NCI-H2107 (cell line): ENCODE data around the gene PI16.

Source experiments
- DNase-seq: peaks from one replicate; lab custom pipeline; 2025; lab: John Stamatoyannopoulos, UW

Gene PI16, protein sequence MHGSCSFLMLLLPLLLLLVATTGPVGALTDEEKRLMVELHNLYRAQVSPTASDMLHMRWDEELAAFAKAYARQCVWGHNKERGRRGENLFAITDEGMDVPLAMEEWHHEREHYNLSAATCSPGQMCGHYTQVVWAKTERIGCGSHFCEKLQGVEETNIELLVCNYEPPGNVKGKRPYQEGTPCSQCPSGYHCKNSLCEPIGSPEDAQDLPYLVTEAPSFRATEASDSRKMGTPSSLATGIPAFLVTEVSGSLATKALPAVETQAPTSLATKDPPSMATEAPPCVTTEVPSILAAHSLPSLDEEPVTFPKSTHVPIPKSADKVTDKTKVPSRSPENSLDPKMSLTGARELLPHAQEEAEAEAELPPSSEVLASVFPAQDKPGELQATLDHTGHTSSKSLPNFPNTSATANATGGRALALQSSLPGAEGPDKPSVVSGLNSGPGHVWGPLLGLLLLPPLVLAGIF

DNA sequence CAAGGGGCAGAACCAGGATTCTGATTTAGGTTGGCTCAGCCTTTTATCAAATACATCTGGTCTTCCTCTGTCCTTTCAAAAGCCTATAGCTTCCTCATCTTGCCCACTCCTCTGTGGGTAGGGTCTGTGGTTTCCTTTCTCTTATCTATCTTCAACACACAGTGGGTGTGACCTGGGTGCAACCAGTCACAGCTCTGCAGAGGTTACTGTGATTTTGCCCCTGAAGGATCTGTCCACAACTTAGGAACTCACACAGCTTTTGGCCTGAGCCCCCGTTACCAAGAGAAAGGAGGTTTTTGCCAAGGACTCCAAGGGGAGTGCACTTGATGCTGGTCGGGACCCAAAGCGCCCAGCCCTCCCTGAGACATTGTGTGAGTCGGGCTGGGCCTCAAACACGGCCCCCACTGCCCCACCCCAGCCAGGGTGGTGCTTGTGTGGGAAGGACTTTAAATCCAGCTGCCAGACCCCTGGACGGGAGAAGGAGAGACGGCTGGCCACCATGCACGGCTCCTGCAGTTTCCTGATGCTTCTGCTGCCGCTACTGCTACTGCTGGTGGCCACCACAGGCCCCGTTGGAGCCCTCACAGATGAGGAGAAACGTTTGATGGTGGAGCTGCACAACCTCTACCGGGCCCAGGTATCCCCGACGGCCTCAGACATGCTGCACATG, at the start of gene PI16:
PI16 (plus strand) TSS at position 477 of the 670 bp plus-strand sequence; CDS start at position 500, 23 bp downstream.
- DNase-seq, result no peak

DNA sequence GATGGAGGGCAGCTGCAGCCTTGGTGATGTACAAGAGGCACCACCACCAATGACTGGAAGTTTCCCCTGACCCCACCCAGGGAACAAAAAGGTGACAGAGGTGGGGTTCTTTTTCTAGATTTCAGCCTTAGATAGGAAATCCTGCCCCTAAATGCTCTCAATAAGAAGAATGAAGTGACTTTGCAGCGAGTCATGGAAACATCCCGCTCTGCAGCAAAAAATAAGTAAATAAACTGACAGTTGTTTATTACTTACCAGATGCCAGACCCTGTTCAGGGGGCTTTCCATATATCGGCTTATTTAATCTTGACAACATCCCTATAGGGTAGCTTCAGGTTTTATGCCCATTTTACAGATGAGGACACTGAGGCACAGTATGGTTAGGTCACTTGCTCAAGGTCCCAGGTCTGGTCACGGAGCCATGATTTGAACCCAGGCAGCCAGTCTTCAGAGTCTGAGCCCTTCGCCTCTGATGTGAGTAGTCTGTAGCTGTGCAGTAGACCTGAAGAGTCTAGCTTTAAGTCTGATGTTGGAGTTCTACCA, 49.6 kb upstream of the PI16 start:
- DNase-seq, result no peak

DNA sequence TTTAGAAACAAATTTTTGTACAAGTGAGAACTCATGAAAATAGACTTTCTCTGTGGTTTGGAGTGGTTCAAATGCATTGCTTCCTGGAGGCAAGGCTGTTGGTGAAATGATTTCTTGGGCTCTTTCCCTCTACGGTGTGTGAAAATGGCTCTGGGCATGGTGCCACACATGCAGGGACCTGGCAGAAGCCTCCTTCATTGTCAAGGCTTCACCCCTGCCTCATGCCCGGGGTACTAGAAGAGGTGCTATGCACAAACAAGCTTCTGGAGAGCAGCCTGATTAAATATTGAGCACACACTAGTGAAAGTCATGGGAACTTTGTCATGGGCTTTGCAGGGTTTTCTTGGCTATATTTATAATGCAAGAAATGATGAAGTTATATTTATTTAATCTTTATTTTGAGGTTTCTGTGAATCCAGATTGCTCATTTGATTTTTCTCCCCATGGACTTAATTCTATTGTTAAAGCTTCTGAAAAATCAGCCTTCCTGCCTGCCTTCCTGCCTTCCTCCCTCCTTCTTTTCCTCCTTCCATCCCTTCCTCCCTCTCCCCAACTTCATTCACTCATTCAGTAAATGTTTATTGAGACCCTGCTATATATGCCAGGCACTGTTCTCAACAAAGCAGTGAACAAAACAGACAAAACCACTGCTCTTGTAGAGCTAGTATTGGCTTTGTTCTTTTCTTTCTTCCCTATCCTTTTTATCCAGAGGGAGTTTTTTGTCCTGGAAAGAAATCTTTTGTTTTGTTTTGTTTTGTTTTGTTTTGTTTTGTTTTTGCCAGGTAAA, 47.8 kb upstream of the PI16 start:
- DNase-seq, result no peak

DNA sequence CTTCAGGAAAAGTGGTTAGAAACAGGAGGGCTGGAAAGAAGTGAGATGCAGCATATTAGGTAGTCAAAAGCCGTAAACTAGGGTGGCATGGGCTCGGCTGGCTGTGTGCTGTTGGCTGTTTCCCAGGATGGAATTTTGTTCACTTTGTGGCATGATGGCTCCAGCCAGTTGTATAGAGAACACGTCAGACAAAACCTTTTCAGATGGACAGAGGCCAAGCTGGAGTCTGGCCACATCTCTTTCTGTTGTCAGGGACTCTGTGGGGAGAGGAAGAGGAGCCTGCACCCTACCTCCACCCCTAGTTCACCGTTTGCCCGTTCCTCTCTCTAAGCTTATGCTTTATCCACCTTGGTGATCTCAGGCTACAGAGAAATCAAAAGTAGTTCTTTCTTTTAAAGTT, 46.8 kb upstream of the PI16 start:
- no peak for DNase-seq

DNA sequence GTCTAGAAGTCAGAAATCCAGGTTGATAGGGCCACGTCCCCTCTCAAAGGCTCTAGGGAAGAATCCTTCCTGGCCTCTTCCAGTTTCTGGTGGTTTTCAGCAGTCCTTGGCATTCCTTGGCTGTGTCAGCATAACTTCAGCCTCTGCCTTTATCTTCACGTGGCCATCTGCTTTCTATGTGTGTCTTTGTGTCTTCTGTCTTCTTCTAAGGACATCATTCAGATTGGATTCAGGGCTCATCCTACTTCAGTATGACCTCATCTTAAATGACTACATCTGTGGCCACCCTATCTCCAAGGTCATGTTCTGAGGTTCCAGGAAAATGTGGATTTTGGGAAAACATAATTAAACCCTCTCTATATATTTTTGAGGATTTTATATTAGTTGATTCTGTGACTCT, 45.8 kb upstream of the PI16 start:
- no peak for DNase-seq

DNA sequence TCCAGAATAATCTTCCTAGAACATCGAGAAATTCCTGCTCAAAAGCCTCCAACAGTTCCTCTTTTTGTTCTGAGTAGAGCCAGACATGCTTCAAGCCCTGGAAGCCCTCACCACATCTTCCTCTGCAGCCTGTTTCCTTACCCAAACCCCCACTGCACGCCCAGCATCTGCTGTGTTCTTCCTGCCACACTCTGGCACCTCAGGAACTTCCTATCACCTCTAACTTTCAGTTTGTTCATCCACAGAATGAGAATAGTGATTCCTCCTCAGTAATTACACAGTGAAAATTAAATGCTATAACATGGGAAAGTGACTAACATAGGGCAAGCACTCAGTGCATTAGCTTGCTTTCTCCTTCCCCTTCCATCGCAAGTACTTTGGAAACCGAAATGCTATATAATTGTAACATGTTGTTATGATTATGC, 42.5 kb upstream of the PI16 start:
- DNase-seq, result no peak

DNA sequence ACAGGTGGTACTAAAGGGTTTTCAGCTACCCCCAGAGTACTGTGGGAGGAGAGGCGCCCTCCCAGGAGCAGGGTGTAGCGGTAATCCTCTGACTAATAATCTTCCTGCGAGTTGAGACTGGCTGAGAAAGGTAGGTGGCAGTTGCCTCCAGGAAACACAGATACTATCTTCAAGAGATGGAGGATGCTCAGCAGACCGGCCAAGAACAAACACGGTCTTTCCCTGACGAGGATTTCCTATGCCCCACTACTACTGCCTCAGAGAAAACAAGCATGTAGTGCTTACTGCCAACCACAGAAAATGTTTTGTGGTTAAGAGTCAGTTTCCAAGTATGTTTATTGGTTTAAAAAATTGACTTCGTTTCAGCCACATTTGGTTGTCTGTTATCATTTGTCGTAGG, 42.0 kb upstream of the PI16 start:
- DNase-seq, result no peak

DNA sequence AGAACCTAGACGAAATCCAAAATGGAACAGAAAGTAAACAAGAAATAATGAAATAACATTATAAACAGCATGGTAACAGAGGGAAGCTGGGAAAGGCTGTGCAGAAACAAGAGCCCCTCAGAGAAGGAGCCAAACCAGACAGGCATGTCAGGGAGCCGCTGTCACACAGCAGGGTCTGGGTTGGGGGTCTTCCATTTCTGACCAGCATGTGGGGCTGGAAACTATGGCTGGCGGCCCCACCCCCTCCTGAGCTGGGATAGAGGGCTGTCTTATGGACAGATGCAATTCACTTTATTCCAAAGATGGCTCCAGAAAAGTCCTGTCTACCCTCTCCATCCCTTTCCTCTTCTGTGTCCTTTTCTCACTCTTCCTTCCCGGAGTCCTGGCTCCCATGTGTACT, 41.5 kb upstream of the PI16 start:
- no peak for DNase-seq

DNA sequence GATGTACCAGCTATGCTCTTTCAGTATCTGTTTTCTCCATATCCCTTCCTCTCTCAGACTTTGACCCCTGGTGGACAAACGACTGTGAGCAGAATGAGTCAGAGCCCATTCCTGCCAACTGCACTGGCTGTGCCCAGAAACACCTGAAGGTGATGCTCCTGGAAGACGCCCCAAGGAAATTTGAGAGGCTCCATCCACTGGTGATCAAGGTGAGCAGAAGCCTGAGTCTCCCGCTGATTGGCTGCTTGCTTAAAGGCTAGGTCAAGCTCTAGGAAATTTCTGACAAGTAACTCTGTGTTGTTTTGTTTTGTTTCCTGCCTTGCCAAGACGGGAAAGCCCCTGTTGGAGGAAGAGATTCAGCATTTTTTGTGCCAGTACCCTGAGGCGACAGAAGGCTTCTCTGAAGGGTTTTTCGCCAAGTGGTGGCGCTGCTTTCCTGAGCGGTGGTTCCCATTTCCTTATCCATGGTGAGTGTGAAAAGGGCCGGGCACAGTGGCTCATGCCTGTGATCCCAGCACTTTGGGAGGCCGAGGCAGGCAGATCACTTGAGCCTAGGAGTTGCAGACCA, 40.2 kb upstream of the PI16 start:
- DNase-seq, result no peak

DNA sequence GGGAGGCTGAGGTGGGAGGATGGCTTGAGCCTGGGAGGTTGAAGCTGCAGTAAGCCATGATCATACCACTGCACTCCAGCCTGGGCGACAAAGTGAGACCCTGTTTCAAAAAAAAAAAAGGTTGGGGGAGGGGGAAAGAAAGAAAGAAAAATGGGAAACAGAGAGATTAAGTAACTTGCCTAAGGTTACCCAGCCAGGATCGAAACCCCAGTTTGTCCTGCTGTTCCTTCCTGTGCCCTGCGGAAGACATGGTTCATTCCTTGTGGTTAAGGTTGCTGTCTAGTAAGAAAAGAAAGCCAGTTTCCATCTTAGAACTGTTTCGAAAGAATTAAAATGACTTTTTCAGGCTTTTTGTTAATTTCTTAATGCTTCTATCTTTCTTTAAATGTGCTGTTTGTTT, 38.9 kb upstream of the PI16 start:
- DNase-seq, result no peak

DNA sequence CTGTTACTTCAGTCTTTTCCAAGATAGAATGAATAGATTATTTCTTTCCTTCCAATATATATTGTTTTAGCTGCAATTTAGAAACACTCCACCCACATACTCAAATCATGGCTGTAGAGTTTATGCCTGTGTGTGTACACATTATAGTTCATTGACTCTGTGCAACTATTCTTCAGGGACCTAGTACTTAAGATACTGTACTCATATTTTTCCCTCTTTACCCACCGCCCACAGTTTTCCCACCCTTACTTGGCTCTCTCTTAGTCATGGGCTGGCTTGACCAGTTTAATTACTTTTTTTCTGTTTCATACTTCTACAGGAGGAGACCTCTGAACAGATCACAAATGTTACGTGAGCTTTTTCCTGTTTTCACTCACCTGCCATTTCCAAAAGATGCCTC, 38.4 kb upstream of the PI16 start:
- DNase-seq, result no peak

DNA sequence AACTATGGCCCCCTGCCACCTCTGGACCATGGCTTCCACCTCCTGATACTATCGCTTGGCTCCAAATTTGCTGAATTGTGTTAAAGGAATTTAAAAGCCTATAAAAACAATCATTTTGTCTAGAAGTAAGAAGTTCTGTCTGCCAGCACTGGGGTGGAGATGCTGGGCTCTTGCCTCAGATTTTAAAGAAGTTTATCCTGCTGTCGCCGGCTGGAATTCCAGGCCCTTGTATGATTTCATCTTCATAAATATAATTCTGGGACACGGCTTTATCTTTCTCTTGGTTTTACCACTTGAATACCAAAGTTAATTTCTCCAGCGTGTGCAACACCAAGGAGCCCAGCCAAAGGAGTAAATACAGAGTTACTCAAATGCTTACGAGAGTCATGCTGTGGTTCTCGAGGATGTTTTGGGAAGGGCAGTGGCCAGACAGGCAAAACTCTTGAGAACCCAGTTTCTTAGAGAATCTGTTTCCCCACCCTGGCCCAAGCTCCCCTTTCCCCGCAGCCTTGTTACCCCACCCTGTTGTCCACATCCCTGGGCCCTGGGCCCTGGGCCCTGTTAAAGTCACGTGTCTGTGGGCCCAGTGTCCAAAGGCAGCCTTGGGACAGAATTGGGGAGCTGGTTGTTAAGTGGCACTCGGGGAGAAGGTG, 36.9 kb upstream of the PI16 start:
- no peak for DNase-seq

DNA sequence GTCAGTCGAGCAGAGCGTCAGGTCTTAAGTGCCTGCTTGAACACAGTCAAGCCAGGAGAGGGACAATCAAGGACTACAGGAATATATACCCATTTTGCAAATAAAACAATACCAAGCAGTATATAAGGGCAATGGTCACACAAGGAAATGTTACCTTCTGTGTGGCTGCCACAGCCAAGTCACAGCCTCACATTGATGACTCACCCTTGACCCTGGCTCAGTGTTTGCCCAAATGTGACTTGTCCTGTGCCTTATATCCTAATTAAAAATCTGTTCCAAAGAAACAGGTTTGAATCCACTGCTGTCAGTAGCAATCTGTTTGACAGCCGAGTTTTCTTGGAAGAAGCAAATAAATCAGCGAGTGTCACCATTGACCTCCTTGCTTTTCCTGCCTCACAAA, 34.5 kb upstream of the PI16 start:
- no peak for DNase-seq

DNA sequence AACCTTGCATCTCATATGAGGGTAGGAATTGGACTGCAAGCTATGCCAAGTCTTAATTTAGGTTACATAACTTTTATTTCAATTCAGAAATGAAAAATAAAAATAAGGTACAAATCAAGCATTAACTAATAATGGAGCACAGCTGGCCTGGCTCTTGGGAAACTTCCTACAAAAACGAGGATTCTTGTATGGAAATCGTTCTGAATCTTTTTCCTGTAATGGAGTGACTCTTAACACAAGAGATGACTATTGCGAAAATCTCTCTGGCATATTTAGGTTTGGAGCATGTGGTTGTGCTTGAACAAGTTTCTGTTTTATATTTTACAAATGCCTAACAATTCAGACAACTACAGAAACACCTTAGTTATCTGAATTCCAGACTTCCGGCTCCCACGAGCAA, 34.0 kb upstream of the PI16 start:
- DNase-seq, result no peak

DNA sequence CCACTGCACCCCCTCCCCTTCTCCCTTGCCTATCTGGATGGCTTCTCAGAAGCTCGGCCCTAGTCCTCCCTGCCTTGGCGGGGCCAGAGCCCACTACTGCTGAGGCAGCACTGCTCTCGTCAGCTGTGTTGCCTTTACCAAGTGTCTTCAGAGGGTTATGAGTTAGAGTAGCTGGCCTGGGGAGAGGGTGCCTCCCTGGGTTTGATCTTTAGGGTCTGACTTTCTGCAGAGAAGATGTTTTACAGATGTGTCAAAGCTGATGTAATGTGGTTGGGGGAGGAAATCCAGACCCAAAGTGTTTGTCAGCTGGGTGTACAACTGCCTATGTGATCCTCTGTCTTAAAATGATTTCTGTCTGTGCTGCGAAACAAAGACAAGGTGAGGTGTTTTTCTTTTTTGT, 30.4 kb upstream of the PI16 start:
- DNase-seq, result no peak

DNA sequence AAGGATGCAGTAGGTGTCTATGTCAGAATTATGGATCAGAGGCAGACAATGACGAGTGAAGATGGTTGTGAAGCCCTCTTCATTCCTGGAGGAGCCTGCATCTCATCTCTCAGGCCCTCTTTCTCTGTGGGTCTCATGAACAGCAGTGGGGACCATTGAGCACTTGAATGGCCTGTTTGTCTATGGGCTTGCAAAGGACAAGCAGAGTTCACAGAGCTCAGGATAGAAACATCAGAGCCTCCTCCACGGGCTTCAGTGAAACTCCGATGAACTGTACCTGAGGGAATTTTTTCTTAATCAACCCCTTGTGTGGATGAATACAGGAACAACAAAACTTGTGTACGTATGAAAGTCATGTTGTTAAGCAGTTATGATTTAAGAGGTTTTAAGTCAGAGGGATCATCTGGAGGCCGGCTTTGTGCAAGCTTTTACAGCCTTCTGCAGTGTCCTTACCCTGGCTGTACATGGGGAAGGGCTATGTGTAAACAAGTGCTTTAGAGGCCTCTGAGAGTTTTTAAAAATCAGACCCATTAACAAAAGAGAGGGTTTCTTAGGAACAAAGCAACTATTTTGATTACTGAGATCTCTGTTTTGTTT, 29.7 kb upstream of the PI16 start:
- no peak for DNase-seq

DNA sequence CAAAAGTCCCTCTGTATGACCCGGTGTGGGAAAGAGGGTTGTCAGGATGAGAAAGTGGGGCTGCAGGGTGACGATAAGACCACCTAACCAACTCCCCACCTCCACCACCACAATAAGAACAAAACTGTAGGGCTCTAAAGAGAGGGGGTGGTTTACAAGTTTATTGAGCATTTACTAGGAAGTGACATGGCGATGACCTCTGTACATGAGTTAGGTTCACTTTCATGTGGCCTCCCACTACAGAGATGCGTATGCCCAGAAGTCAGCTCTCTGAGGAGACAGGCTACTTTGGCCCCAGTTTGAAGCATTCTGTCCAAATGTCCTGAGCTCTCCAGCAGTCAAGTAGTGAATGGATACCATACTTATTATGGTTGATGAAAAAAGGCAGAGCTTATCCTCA, 28.7 kb upstream of the PI16 start:
- DNase-seq, result no peak

DNA sequence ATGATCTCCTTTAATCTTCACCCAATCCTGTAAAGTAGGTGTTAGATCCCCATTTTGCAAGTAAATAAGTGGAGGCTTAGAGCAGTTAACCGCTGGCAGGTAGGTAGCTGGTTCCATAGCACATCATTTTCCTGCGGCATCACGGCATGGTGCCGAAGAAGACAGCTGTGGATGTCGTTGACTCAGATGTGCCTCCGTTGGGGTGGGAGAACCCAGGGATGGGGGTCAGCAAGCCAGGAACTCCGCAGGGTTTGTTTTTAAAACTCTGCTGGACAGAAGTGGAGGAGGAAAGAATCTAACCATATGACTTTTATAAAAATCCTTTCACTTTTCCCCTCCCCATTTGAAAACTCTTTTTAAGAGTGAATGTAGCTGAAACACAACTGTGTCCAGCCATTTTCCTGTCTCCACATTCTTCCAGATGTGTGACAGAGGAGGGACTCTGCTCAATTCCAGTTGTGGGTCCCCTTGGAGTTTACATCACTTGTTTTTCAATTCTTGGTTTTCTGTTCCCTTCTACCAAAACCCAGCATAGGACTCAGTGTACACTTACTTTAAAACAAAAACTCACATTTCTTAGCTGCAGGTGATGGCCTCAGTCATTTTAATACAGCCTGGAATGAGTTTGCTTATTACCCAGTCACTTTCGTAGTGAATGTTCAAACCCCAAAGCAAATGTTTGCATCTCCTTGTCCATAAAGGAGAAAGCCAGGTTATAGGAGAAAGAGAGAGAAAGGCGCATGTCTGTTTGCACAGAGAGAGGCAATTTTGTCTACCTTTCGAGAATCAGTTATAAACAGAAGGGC, 27.6 kb upstream of the PI16 start:
- DNase-seq, result no peak

DNA sequence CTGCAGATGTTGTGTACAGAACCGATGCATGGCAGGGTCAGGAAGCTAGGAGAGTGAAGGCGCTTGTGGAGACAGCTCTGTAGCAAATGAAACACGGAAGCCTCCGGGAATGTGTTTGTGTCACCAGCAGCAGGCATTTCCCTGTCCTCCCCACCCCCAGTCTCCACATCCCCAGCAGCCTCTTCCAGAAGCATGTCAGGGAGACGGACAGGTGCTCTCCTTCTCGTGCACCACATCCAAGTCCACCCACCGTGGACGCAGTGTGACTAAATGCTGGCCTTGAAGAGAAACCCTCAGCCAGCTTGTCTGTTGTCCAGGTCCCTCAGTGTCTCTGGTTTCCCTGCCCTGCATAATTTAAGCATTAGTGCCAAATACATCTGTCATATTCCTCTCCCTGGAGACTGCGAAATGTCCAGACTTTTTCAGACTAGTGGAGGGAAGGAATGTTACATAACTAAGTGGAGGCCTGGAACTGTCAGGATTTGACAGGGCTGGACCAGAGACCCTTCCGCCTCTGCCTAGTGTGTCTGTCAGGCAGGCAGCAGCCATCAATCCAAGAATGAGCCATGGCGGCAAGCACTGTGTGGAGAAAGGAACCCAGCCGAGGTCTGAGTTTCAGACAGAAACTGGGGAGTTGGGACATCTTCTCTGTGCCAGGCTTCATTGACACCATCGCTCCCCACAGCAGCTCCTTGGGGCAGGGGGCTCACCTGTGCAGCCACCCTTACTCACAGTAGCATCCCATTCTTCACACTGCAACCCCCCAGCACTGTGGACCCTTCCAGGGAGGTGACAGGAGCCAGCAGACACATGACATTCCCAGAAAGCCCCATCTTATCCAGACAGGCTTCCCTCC, 26.6 kb upstream of the PI16 start:
- DNase-seq, result no peak
